Measurements from ENCODE around the gene POLQ. TPM values are rescaled to one million over a fixed set of nuclear protein-coding genes. Genes with fewer than 3 reads are reported as not detected.

The POLQ gene
- polyA plus RNA-seq, 4 donors: 0.22 to 4.2 (median 1.8) TPM; not detected in 1

- DNase-seq (no peak), FAIRE-seq (no peak)
- Histone ChIP-seq H3K27me3 (ENCODE audit: control insufficient read depth in 3 of 3, insufficient read depth in 3 of 3, low read length in 3 of 3) (no peaks in the 10 kb centered on the region), H3K4me1 (ENCODE audit: control insufficient read depth in 3 of 3, insufficient read depth in 2 of 3, low read depth in 1 of 3, low read length in 2 of 3) (no peaks in the 10 kb centered on the region), H3K27ac (ENCODE audit: low read depth in 1 of 3, low read length in 2 of 3) (no peak overlapping the region), H3K36me3 (ENCODE audit: control insufficient read depth in 3 of 3, insufficient read depth in 2 of 3, low read depth in 1 of 3, low read length in 3 of 3) (no peaks in the 10 kb centered on the region), H3K4me3 (ENCODE audit: low read depth in 1 of 3, low read length in 3 of 3) (no peak overlapping the region), H3K9me3 (ENCODE audit: control insufficient read depth in 2 of 2, insufficient read depth in 1 of 2, low read depth in 1 of 2, low read length in 1 of 2) (peaks cover 0 to under 1% of the 10 kb centered on the region in 2 donors)
- WGBS, 3 donors: 98 to 100% (median 99%) methylated on average over 3 of the region's 3 CpGs
These were observed 25.3 kb downstream of the POLQ start for GRCh38 chr3:121520510-121520909.

- Histone ChIP-seq H3K36me3 (ENCODE audit: control insufficient read depth in 3 of 3, insufficient read depth in 2 of 3, low read depth in 1 of 3, low read length in 3 of 3) (peaks cover 0 to 9% (median 0%) of the 10 kb centered on the region in 3 donors), H3K4me1 (ENCODE audit: control insufficient read depth in 3 of 3, insufficient read depth in 2 of 3, low read depth in 1 of 3, low read length in 2 of 3) (no peaks in the 10 kb centered on the region), H3K27ac (ENCODE audit: low read depth in 1 of 3, low read length in 2 of 3) (no peak overlapping the region), H3K27me3 (ENCODE audit: control insufficient read depth in 3 of 3, insufficient read depth in 3 of 3, low read length in 3 of 3) (no peaks in the 10 kb centered on the region), H3K4me3 (ENCODE audit: low read depth in 1 of 3, low read length in 3 of 3) (no peak overlapping the region), H3K9me3 (ENCODE audit: control insufficient read depth in 2 of 2, insufficient read depth in 1 of 2, low read depth in 1 of 2, low read length in 1 of 2) (peaks cover 0 to 12% of the 10 kb centered on the region in 2 donors)
- no peak for DNase-seq
- WGBS, 3 donors: 83 to 95% (median 95%) methylated on average over 5 of the region's 5 CpGs
- FAIRE-seq: no peak
These were observed 27.7 kb downstream of the POLQ start for GRCh38 chr3:121517953-121518655.

GRCh38 chr3:121515862-121516261 lies 29.9 kb downstream of the POLQ start:
- H3K36me3 ChIP-seq (ENCODE audit: control insufficient read depth in 3 of 3, insufficient read depth in 2 of 3, low read depth in 1 of 3, low read length in 3 of 3): peaks cover 0 to 9% (median 0%) of the 10 kb centered on the region in 3 donors
- DNase-seq: no peak
- H3K9me3 ChIP-seq (ENCODE audit: control insufficient read depth in 2 of 2, insufficient read depth in 1 of 2, low read depth in 1 of 2, low read length in 1 of 2): peaks cover 0 to 12% of the 10 kb centered on the region in 2 donors
- FAIRE-seq: no peak
- H3K27ac ChIP-seq (ENCODE audit: low read depth in 1 of 3, low read length in 2 of 3): no peak overlapping the region
- H3K4me3 ChIP-seq (ENCODE audit: low read depth in 1 of 3, low read length in 3 of 3): no peak overlapping the region
- H3K4me1 ChIP-seq (ENCODE audit: control insufficient read depth in 3 of 3, insufficient read depth in 2 of 3, low read depth in 1 of 3, low read length in 2 of 3): no peaks in the 10 kb centered on the region
- no peaks in the 10 kb centered on the region for H3K27me3 ChIP-seq (ENCODE audit: control insufficient read depth in 3 of 3, insufficient read depth in 3 of 3, low read length in 3 of 3)

GRCh38 chr3:121515313-121515712 lies 30.5 kb downstream of the POLQ start:
- Histone ChIP-seq H3K27me3 (ENCODE audit: control insufficient read depth in 3 of 3, insufficient read depth in 3 of 3, low read length in 3 of 3) (no peaks in the 10 kb centered on the region), H3K4me3 (ENCODE audit: low read depth in 1 of 3, low read length in 3 of 3) (no peak overlapping the region), H3K36me3 (ENCODE audit: control insufficient read depth in 3 of 3, insufficient read depth in 2 of 3, low read depth in 1 of 3, low read length in 3 of 3) (peaks cover 0 to 9% (median 0%) of the 10 kb centered on the region in 3 donors), H3K4me1 (ENCODE audit: control insufficient read depth in 3 of 3, insufficient read depth in 2 of 3, low read depth in 1 of 3, low read length in 2 of 3) (no peaks in the 10 kb centered on the region), H3K27ac (ENCODE audit: low read depth in 1 of 3, low read length in 2 of 3) (no peak overlapping the region), H3K9me3 (ENCODE audit: control insufficient read depth in 2 of 2, insufficient read depth in 1 of 2, low read depth in 1 of 2, low read length in 1 of 2) (peaks cover 0 to 12% of the 10 kb centered on the region in 2 donors)
- no peak for FAIRE-seq
- DNase-seq: no peak
- WGBS, 3 donors: 47 to 67% (median 48%) methylated on average over 2 of the region's 2 CpGs

GRCh38 chr3:121514496-121514895 lies 31.3 kb downstream of the POLQ start:
- no peak for DNase-seq
- Histone ChIP-seq H3K4me1 (ENCODE audit: control insufficient read depth in 3 of 3, insufficient read depth in 2 of 3, low read depth in 1 of 3, low read length in 2 of 3) (peaks cover 0 to 3% (median 0%) of the 10 kb centered on the region in 3 donors), H3K9me3 (ENCODE audit: control insufficient read depth in 2 of 2, insufficient read depth in 1 of 2, low read depth in 1 of 2, low read length in 1 of 2) (peaks cover 0 to 12% of the 10 kb centered on the region in 2 donors), H3K27me3 (ENCODE audit: control insufficient read depth in 3 of 3, insufficient read depth in 3 of 3, low read length in 3 of 3) (no peaks in the 10 kb centered on the region), H3K36me3 (ENCODE audit: control insufficient read depth in 3 of 3, insufficient read depth in 2 of 3, low read depth in 1 of 3, low read length in 3 of 3) (peaks cover 0 to 9% (median 0%) of the 10 kb centered on the region in 3 donors), H3K27ac (ENCODE audit: low read depth in 1 of 3, low read length in 2 of 3) (no peak overlapping the region), H3K4me3 (ENCODE audit: low read depth in 1 of 3, low read length in 3 of 3) (no peak overlapping the region)
- WGBS, 3 donors: 95 to 97% (median 96%) methylated on average over 3 of the region's 3 CpGs
- no peak for FAIRE-seq

- DNase-seq (peak; percentile 84 to 90), FAIRE-seq (no peak)
These were observed 37.4 kb downstream of the POLQ start for GRCh38 chr3:121508389-121508788.

GRCh38 chr3:121505256-121505655 lies 40.5 kb downstream of the POLQ start:
- Histone ChIP-seq H3K27me3 (ENCODE audit: control insufficient read depth in 3 of 3, insufficient read depth in 3 of 3, low read length in 3 of 3) (no peaks in the 10 kb centered on the region), H3K9me3 (ENCODE audit: control insufficient read depth in 2 of 2, insufficient read depth in 1 of 2, low read depth in 1 of 2, low read length in 1 of 2) (no peaks in the 10 kb centered on the region), H3K36me3 (ENCODE audit: control insufficient read depth in 3 of 3, insufficient read depth in 2 of 3, low read depth in 1 of 3, low read length in 3 of 3) (no peaks in the 10 kb centered on the region), H3K4me3 (ENCODE audit: low read depth in 1 of 3, low read length in 3 of 3) (no peak overlapping the region), H3K27ac (ENCODE audit: low read depth in 1 of 3, low read length in 2 of 3) (no peak overlapping the region), H3K4me1 (ENCODE audit: control insufficient read depth in 3 of 3, insufficient read depth in 2 of 3, low read depth in 1 of 3, low read length in 2 of 3) (peaks cover 0 to 14% (median 2%) of the 10 kb centered on the region in 3 donors)
- FAIRE-seq (no peak), DNase-seq (no peak)

More at GRCh38 chr3:121508389-121508788, 37.4 kb downstream of the POLQ start:
- 18 to 69% (median 53%) methylated on average over 4 of the region's 4 CpGs for WGBS, 3 donors
- peak overlapping the region in 1 of 3 donors; percentile 70 for H3K27ac ChIP-seq (ENCODE audit: low read depth in 1 of 3, low read length in 2 of 3)
- no peaks in the 10 kb centered on the region for H3K36me3 ChIP-seq (ENCODE audit: control insufficient read depth in 3 of 3, insufficient read depth in 2 of 3, low read depth in 1 of 3, low read length in 3 of 3)
- no peaks in the 10 kb centered on the region for H3K27me3 ChIP-seq (ENCODE audit: control insufficient read depth in 3 of 3, insufficient read depth in 3 of 3, low read length in 3 of 3)
- no peaks in the 10 kb centered on the region for H3K9me3 ChIP-seq (ENCODE audit: control insufficient read depth in 2 of 2, insufficient read depth in 1 of 2, low read depth in 1 of 2, low read length in 1 of 2)
- H3K4me1 ChIP-seq (ENCODE audit: control insufficient read depth in 3 of 3, insufficient read depth in 2 of 3, low read depth in 1 of 3, low read length in 2 of 3): peaks cover 0 to 14% (median 2%) of the 10 kb centered on the region in 3 donors
- no peak overlapping the region for H3K4me3 ChIP-seq (ENCODE audit: low read depth in 1 of 3, low read length in 3 of 3)

- 53 to 78% (median 73%) methylated on average over 2 of the region's 2 CpGs for WGBS, 3 donors
- peak; percentile 8 to 63 for DNase-seq
- H3K27ac ChIP-seq (ENCODE audit: low read depth in 1 of 3, low read length in 2 of 3): no peak overlapping the region
These were observed 41.2 kb downstream of the POLQ start for GRCh38 chr3:121504618-121505017.

GRCh38 chr3:121496786-121497185 lies 49.0 kb downstream of the POLQ start:
- WGBS, 3 donors: 91 to 92% (median 92%) methylated on average over 4 of the region's 4 CpGs
- Histone ChIP-seq H3K4me3 (ENCODE audit: low read depth in 1 of 3, low read length in 3 of 3) (no peak overlapping the region), H3K27ac (ENCODE audit: low read depth in 1 of 3, low read length in 2 of 3) (no peak overlapping the region), H3K36me3 (ENCODE audit: control insufficient read depth in 3 of 3, insufficient read depth in 2 of 3, low read depth in 1 of 3, low read length in 3 of 3) (peaks cover 0 to 2% (median 0%) of the 10 kb centered on the region in 3 donors), H3K9me3 (ENCODE audit: control insufficient read depth in 2 of 2, insufficient read depth in 1 of 2, low read depth in 1 of 2, low read length in 1 of 2) (no peaks in the 10 kb centered on the region), H3K4me1 (ENCODE audit: control insufficient read depth in 3 of 3, insufficient read depth in 2 of 3, low read depth in 1 of 3, low read length in 2 of 3) (no peaks in the 10 kb centered on the region), H3K27me3 (ENCODE audit: control insufficient read depth in 3 of 3, insufficient read depth in 3 of 3, low read length in 3 of 3) (no peaks in the 10 kb centered on the region)
- FAIRE-seq (no peak), DNase-seq (no peak)

More at GRCh38 chr3:121504618-121505017, 41.2 kb downstream of the POLQ start:
- no peaks in the 10 kb centered on the region for H3K27me3 ChIP-seq (ENCODE audit: control insufficient read depth in 3 of 3, insufficient read depth in 3 of 3, low read length in 3 of 3)
- H3K36me3 ChIP-seq (ENCODE audit: control insufficient read depth in 3 of 3, insufficient read depth in 2 of 3, low read depth in 1 of 3, low read length in 3 of 3): no peaks in the 10 kb centered on the region
- no peak overlapping the region for H3K4me3 ChIP-seq (ENCODE audit: low read depth in 1 of 3, low read length in 3 of 3)
- H3K9me3 ChIP-seq (ENCODE audit: control insufficient read depth in 2 of 2, insufficient read depth in 1 of 2, low read depth in 1 of 2, low read length in 1 of 2): no peaks in the 10 kb centered on the region
- H3K4me1 ChIP-seq (ENCODE audit: control insufficient read depth in 3 of 3, insufficient read depth in 2 of 3, low read depth in 1 of 3, low read length in 2 of 3): peaks cover 0 to 10% (median 2%) of the 10 kb centered on the region in 3 donors
- FAIRE-seq: no peak
